ENCODE measurements around the gene MYOCOS.
"Not testable (repeated sequence)": the region's sequence is repeated elsewhere in the genome, so short reads cannot be mapped to it uniquely, and the experiment has no call there.

MYOCOS gene

GRCh38 chr1:171625225-171625624 lies 3.2 kb downstream of the MYOCOS start:
- DNase-seq (ENCODE audit: low read depth in 3 of 3), result no peak

- no peak for DNase-seq (ENCODE audit: low read depth in 3 of 3)
Measured at GRCh38 chr1:171627020-171627419, 5.0 kb downstream of the MYOCOS start.

DNA sequence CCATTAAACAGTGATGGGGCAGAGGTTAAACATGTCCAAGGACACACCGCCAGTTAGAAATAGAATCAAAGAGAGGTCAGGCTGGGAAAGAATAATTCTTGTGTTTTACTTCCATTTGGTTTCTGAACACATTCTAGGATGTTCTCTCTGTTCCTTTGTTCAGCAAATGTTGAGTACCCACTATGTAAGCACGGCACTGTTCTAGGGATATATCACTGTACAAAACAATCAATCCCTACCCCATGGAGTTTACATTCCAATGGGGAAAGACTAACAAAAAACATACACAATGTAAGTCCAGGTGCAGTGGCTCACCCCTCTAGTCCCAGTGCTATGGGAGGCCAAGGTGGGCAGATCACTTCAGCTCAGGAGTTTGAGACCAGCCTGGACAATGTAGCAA lies 6.2 kb downstream of the MYOCOS start:
- DNase-seq (ENCODE audit: low read depth in 3 of 3), result no peak

DNA sequence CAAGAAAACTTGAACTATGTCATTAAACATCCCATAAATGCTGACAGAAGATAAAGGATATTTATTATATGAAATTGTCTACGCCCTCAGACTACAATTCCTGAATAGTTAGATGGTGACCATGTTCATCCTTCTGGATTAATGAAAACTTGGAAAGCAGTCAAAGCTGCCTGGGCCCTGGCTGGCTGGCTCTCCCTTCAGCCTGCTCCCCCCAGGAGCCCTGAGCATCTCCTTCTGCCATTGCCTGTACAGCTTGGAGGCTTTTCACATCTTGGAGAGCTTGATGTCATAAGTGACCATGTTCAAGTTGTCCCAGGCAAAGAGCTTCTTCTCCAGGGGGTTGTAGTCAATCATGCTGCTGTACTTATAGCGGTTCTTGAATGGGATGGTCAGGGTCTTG lies 13.6 kb downstream of the MYOCOS start:
- DNase-seq (ENCODE audit: low read depth in 3 of 3), result no peak

DNA sequence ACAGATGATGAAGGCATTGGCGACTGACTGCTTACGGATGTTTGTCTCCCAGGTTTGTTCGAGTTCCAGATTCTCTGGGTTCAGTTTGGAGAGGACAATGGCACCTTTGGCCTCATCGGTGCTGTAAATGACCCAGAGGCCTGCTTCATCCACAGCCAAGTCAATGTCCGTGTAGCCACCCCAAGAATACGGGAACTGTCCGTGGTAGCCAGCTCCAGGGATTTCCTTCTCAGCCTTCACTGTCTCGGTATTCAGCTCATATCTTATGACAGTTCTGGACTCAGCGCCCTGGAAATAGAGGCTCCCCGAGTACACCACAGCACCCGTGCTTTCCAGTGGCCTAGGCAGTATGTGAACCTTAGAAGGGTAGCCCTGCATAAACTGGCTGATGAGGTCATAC lies 14.1 kb downstream of the MYOCOS start:
- DNase-seq (ENCODE audit: low read depth in 3 of 3), result no peak

GRCh38 chr1:171637928-171638576 lies 16.0 kb downstream of the MYOCOS start:
- DNase-seq (ENCODE audit: low read depth in 3 of 3), result no peak

DNA sequence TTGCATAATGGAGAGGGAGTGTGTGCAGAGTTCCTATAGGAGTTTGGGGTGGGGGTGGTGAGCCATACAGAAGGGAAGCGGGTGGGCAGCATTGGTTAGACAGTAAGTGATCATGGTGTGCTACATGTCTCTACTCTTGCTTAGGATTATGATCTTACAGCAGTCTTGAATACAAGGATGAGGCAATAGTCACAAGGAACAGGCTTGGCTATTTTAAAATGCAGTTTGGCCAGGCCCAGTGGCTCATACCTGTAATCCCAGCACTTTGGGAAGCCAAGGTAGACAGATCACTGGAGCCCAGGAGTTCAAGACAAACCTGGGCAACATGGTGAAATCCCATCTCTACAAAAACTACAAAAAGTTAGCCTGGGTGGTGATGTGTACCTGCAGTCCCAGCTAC lies 18.2 kb downstream of the MYOCOS start:
- DNase-seq (ENCODE audit: low read depth in 3 of 3), result no peak

DNA sequence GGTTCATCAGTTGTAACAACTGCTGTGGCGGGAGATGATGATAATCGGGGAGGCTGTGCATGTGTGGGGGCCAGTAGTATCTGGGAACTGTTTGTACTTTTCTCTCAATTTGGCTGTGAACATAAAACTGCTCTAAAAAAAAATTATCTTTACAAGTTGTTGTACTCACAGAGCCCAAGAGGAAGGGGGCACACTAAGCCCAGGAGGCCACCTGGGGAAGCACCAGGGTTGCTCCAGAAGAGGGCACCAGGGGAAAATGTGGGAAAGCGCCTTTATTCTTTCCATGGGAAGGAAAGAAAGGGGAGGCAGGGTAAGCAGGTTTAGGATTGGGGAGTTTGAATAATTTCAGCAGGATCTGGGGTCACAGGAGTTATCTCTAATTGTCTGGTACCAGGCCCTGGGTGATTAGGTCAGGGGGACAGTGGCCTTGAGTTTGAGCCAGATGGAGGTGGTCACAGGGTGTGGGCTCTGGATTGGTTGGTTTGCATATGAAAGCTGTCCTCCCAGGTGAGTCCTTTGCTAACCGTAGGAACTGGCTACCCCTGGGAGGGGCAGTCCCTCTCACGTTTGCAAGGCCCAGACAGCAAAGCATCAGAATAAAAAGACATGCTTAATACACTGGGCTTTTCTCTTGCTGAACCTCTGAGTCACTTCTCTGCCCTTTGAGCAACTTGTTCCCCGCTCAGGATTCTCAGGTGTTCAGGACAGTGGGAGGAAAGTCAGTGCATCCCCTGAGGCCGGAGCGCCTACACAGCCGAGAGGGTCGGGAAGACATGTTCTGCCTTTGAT lies 19.2 kb downstream of the MYOCOS start:
- DNase-seq (ENCODE audit: low read depth in 3 of 3), result no peak

DNA sequence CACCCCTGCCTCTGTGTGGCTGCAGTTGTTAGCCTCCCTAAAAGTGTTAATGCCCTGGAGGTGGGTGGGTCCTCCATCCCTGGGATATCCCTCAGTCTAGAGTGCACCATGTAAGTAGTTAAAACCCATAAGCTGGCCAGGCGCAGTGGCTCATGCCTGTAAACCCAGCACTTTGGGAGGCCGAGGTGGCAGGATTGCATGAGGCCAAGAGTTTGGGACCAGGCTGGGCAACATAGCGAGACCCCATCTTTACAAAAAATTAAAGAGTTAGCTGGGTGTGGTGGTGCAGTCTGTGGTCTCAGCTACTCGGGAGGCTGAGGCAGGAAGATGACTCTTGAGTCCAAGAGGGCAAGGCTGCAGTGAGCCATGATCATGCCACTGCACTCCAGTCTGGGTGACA lies 20.2 kb downstream of the MYOCOS start:
- no peak for DNase-seq (ENCODE audit: low read depth in 3 of 3)

DNA sequence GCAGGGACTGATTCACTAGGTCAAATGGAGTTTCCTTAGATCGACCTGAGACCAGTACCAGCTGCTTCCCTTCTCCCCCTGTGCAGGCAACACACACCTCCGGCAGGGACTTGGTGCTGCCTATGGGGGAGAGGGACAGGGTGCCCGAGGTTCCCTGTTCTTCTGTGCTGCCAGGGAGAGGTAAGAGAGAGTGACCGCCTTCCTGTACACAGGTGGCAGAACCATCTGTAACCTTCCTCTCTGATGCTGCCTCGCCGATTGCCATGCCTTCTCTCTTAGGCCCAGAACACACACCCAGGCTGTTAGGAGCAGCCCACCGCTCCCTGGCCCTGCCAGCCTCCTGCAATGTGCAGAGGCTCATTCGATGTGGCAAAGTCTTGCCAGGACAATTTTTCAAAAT lies 21.1 kb downstream of the MYOCOS start:
- DNase-seq (ENCODE audit: low read depth in 3 of 3), result no peak

DNA sequence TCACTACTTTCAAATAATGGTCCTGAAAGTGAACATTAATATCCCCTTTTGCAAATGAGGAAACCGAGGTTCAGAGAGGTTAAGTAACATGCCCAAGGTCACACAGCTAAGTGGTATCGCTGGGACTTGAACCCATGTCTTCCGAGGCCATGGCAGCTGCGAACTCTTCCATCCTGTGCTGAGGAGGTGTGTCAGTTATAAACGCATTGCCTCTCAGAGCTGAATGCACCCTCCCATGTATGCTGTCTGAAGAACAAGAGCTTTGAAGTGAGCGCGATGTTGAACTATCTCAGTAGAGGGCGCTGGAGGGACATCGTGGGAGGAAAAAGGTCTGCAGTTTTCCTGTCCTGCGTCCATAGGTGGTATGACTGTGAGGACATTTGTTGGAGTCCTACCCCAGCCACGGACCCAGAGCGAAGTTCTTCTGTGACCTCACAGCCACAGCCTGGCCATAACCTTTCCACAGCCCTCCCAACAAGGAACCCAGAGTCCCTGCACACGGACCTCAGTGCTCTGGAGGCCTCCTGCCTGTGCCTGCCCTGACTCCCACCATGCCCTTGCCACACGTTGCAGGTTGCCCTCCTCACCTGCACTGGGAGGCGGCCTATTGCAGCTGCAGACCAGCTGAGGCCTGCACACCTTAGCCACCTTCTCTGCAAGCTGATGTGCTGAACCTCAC lies 22.9 kb downstream of the MYOCOS start:
- DNase-seq (ENCODE audit: low read depth in 3 of 3), result peak in 2 of 3 experiments; percentile 35 to 38

GRCh38 chr1:171645553-171646248 lies 23.7 kb downstream of the MYOCOS start:
- DNase-seq (ENCODE audit: low read depth in 3 of 3), result no peak

- DNase-seq (ENCODE audit: low read depth in 3 of 3), result no peak
Measured at GRCh38 chr1:171646249-171646560, 24.2 kb downstream of the MYOCOS start.

DNA sequence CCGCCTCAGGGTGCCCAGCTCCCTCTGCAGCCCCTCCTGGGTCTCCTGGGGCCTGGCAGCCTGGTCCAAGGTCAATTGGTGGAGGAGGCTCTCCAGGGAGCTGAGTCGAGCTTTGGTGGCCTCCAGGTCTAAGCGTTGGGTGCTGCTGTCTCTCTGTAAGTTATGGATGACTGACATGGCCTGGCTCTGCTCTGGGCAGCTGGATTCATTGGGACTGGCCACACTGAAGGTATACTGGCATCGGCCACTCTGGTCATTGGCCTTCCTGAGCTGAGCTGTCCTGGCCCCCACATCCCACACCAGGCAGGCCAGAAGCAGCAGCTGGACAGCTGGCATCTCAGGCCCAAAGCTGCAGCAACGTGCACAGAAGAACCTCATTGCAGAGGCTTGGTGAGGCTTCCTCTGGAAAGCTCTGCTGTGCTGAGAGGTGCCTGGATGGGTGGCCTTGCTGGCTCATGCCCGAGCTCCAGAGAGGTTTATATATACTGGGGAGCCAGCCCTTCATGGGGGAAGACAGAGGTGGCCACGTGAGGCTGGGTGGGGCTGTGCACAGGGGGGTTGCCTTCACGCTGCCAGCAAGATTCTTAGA lies 30.3 kb downstream of the MYOCOS start, which contains the start of gene MYOC:
Gene MYOC (minus strand): TSS at position 455 of the 589 bp plus-strand sequence. CDS start 77 bp downstream, at position 378.
- no peak for DNase-seq (ENCODE audit: low read depth in 3 of 3)

DNA sequence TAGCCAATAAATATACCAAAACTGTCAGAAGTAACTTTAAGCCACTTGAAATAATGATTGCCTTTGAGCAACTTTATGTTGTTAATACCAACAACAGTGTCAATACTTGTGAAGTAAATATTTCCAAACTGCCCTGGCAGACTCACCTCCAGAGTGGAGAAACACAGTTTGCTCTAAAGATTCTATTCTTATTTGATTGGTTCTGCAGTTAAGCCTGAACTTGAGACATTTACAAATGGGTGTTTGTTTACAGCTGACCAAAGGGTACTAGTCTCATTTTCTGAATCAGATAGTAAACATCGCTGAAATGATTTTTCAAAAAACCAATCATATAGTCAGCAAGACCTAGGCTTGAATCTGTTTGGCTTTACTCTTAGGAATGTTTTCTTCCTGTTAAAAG lies 31.8 kb downstream of the MYOCOS start:
- no peak for DNase-seq (ENCODE audit: low read depth in 3 of 3)

DNA sequence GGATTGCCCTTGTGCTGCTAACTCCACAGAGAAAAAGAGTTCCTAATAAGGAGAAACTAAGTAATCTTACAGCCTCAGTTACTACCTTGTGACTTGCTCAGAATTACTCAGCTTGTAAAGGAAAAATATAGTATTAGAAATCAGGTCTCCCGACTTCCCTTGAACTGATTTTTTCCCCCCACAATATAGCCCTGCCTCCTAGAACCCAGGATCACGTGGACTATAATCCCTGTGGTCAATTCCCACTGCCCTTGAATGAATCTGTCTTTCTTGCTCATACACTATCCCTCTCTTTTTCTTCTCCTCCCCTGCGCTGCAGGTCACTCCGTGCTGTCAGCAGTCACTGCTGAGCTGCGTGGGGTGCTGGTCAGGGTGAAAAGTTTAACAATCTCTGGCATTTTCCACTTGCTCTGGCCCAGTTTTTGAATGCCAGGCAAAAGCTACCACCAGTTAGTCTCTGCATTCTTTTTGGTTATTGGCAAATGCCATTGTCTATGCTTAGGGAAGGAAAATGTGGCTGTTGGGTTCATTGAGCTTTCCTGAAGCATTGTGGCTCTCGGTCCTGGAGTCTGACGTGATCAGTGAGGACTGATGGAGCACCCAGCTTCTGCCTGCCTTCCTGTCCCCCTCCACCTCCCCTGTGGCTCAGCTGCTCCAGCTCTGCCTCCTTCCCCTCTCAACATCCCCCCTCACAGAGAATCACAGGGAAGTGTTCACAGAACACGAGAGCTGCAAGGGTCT lies 32.3 kb downstream of the MYOCOS start:
- DNase-seq (ENCODE audit: low read depth in 3 of 3), result no peak

DNA sequence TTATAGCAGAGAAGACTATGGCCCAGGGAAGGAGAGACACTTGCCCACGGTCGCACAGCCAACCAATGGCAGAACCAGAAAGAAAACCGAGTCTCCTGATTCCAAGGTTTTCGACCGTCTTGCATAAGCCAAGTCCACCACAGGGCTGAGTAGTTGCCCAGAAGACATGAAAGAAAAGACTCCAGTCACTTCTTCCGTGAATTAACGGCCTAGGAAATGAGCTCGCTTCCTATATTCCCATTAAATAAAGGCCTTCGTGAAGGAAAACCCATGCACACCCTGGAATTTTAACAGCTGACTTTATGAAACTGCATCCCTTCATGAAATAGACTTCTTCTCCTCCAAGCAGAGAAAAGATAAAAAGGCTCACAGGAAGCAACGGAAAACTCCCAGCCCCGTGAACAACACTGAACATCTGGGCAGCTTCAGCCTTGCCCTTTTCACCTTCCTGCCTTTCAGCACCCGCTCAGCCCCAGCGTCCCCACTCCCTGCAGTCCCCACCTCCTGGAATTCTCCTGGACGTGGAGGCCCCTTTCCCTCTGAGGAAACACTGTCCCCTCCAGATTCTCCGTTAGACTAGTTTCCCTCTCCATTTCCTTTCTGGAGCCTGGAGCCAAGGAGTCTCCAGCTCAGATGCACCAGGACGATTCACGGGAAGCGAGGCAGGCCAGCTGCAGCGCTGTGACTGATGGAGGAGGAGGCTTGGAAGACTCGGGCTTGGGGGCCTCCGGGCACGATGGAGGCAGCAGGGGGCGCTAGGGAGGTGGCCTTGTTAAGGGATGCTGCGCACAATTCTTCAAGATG lies 33.1 kb downstream of the MYOCOS start:
- DNase-seq (ENCODE audit: low read depth in 3 of 3), result peak; percentile 34 to 50 (median 44)

DNA sequence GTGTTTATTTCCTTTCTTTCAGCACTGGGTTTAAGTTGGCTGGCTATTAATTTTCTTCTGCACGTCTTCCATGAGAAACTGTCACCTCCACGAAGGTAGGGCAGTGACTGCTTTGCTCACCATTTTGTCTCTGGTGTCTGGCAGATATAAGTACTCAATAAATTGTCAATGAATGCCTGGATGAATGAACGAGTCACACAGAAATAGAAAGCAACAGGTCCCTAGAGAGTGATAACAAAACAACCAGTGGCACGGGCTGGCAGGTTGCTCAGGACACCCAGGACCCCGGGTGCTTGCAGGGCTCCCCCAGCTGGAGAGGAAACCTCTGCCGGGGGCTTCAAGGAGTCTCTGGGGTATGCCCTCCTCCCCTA lies 33.7 kb downstream of the MYOCOS start:
- no peak for DNase-seq (ENCODE audit: low read depth in 3 of 3)

- not testable (repeated sequence) for DNase-seq (ENCODE audit: low read depth in 3 of 3)
Measured at GRCh38 chr1:171656206-171656605, 34.2 kb downstream of the MYOCOS start.

- DNase-seq (ENCODE audit: low read depth in 3 of 3), result no peak
Measured at GRCh38 chr1:171661076-171661650, 39.1 kb downstream of the MYOCOS start.

All from stimulated activated CD4-positive, alpha-beta T cell treated with anti-CD3 and anti-CD28 coated beads, TNF-alpha, amount 100 ng/mL, for 4 hours (primary cell).